K562 (cell line): ENCODE results near the gene INPP5K. TPM values are rescaled to one million over a fixed set of nuclear protein-coding genes. Genes with fewer than 3 reads are reported as not detected.

Experiments used
- ATAC-seq: fragments of 200-7000 bp; cut with Tn5 transposase; 3 replicates; pipeline ENCODE4 v1.9.1; 2020; ENCODE audit warnings: moderate library complexity
- BruUV-seq: library from RNA; stranded (reverse); fragments of 400-500 nt; replicated peaks from 2 replicates; lab custom pipeline; 2021; lab: Mats Ljungman, UMichigan
- CTCF ChIA-PET: fragments of 300-600 bp; formaldehyde crosslinking; extraction: SDS; loops from one replicate; lab custom pipeline; 2021; ENCODE audit warnings: low intra/inter-chr PET ratio; lab: Yijun Ruan, JAX
- POLR2A ChIA-PET: fragments of 300-600, 350-650 bp; sonication (Branson Sonifier 250); formaldehyde crosslinking; extraction: SDS; loops from one replicate; lab custom pipeline; 2021; ENCODE audit warnings: antibody characterized with exemption, inconsistent platforms; lab: Yijun Ruan, JAX
- DNase-seq, 4 experiments: peaks; one replicate each; pipeline versions ENCODE4 v3.0.0 to v3.0.0-alpha.2; 2011 to 2018; ENCODE audit warnings: low spot score in 3 of 4, mixed read lengths in 3 of 4; ENCODE audit errors: extremely low read depth in 1 of 4
- FAIRE-seq: peaks from 2 replicates; lab custom pipeline; 2011; peaks lifted over from hg19 to GRCh38; lab: Jason Lieb, UNC
- H2AFZ ChIP-seq: 2 replicates; pipeline ENCODE4 v1.6.0; 2011; ENCODE audit warnings: low read depth, low read length, control low read depth, inconsistent platforms
- H3K27ac ChIP-seq: fragments of 200-600 bp; 3 replicates; pipeline ENCODE4 v1.8.0; 2011; ENCODE audit warnings: low read depth, mild to moderate bottlenecking, control low read depth, inconsistent platforms, low read length, moderate library complexity, mixed read lengths; ENCODE audit errors: extremely low read depth
- H3K27me3 ChIP-seq, 2 experiments: fragments of 300-600 bp in 1 of 2; 2 replicates in 1 of 2; 3 replicates in 1 of 2; pipeline versions ENCODE4 v1.6.0 to v1.8.0; 2011; ENCODE audit warnings: inconsistent platforms in 2 of 2, low read length in 2 of 2, mild to moderate bottlenecking in 1 of 2, mixed read lengths in 1 of 2, moderate library complexity in 1 of 2; ENCODE audit not compliant: control insufficient read depth in 2 of 2, insufficient read depth in 2 of 2
- H3K36me3 ChIP-seq: fragments of 300-600 bp; 3 replicates; pipeline ENCODE4 v1.8.0; 2011; ENCODE audit warnings: mild to moderate bottlenecking, low read length, inconsistent platforms; ENCODE audit not compliant: control insufficient read depth, insufficient read depth
- H3K4me1 ChIP-seq, 2 experiments: fragments of 200-600 bp in 1 of 2; replicated peaks in 1 of 2; 2 replicates in 1 of 2; 3 replicates in 1 of 2; pipeline versions ENCODE4 v1.5.1 to v1.8.0; 2011; ENCODE audit warnings: inconsistent platforms in 2 of 2, low read length in 2 of 2, mild to moderate bottlenecking in 1 of 2, mixed read lengths in 1 of 2, moderate library complexity in 1 of 2; ENCODE audit not compliant: control insufficient read depth in 2 of 2, insufficient read depth in 2 of 2
- H3K4me2 ChIP-seq: 2 replicates; pipeline ENCODE4 v1.6.1; 2011; ENCODE audit warnings: low read length, control low read depth, inconsistent platforms, mixed read lengths; ENCODE audit not compliant: insufficient read depth
- H3K4me3 ChIP-seq: fragments of 200-600 bp; sonication (generic), shearing (Covaris generic); 2 replicates; pipeline ENCODE4 v1.5.1; 2016; ENCODE audit warnings: control low read depth, inconsistent platforms
- H3K79me2 ChIP-seq: fragments of 200-600 bp; 3 replicates; pipeline ENCODE4 v1.8.0; 2011; ENCODE audit warnings: low read length, inconsistent platforms; ENCODE audit not compliant: control insufficient read depth, insufficient read depth
- H3K9ac ChIP-seq, 2 experiments: 2 replicates each; pipeline versions ENCODE4 v1.6.0 to v1.6.1; 2011; ENCODE audit warnings: low read depth in 2 of 2, low read length in 2 of 2, control low read depth in 1 of 2, inconsistent platforms in 1 of 2, mild to moderate bottlenecking in 1 of 2, mixed read lengths in 1 of 2; ENCODE audit not compliant: insufficient read depth in 1 of 2
- H3K9me1 ChIP-seq: one replicate; pipeline ENCODE4 v1.6.0; 2011; ENCODE audit warnings: inconsistent platforms, mild to moderate bottlenecking, low read length, moderate library complexity; ENCODE audit not compliant: control insufficient read depth, insufficient read depth
- H3K9me3 ChIP-seq: replicated peaks from 2 replicates; pipeline ENCODE4 v1.5.1; 2011; ENCODE audit warnings: low read depth, low read length, inconsistent platforms; ENCODE audit not compliant: control insufficient read depth, insufficient read depth
- H4K20me1 ChIP-seq: replicated peaks from 2 replicates; pipeline ENCODE4 v1.6.1; 2011; ENCODE audit warnings: low read length, inconsistent platforms, mixed read lengths; ENCODE audit not compliant: control insufficient read depth, insufficient read depth
- ARID3B ChIP-seq: fragments of 250-450 bp; sonication (Bioruptor Pico); IDR thresholded peaks from 2 replicates; pipeline ENCODE4 v1.4.0; 2020; ENCODE audit warnings: borderline replicate concordance
- C11orf30 ChIP-seq: fragments of 450-650 bp; IDR thresholded peaks from 2 replicates; pipeline ENCODE4 v1.6.1; 2016; ENCODE audit warnings: low read depth, mild to moderate bottlenecking
- ETV5 ChIP-seq: sonication (generic); formaldehyde crosslinking; IDR thresholded peaks from 2 replicates; pipeline ENCODE4 v1.4.0; 2020; ENCODE audit warnings: low read depth, mild to moderate bottlenecking, missing genetic modification reagents
- FOXA1 ChIP-seq: fragments of 450-650 bp; IDR thresholded peaks from 2 replicates; pipeline ENCODE4 v1.6.1; 2016; ENCODE audit warnings: mild to moderate bottlenecking, borderline replicate concordance
- HIVEP1 ChIP-seq: fragments of 250-450 bp; sonication (Bioruptor Pico); IDR thresholded peaks from 2 replicates; pipeline ENCODE4 v1.4.0; 2020; ENCODE audit warnings: mild to moderate bottlenecking
- HNRNPUL1 ChIP-seq: fragments of 200-400 bp; formaldehyde crosslinking; IDR thresholded peaks from 2 replicates; pipeline ENCODE4 v1.6.1; 2017; ENCODE audit warnings: low read length
- JUN ChIP-seq, 2 experiments: sonication (generic) in 1 of 2; formaldehyde crosslinking in 1 of 2; IDR thresholded peaks; 2 replicates each; pipeline versions ENCODE4 v1.6.1 to v1.8.0; 2012 to 2022; ENCODE audit warnings: borderline replicate concordance in 2 of 2, mild to moderate bottlenecking in 2 of 2, improper control_type of control experiment in 1 of 2, low read depth in 1 of 2, low read length in 1 of 2, missing genetic modification reagents in 1 of 2
- KDM5B ChIP-seq: fragments of 200-600 bp; sonication (generic); IDR thresholded peaks from 2 replicates; pipeline ENCODE4 v1.6.1; 2012; ENCODE audit warnings: low read depth, mild to moderate bottlenecking, moderate library complexity, low read length, control low read depth, inconsistent platforms; ENCODE audit not compliant: insufficient replicate concordance
- NBN ChIP-seq: fragments of 450-650 bp; IDR thresholded peaks from 2 replicates; pipeline ENCODE4 v1.6.1; 2016; ENCODE audit warnings: low read depth, mild to moderate bottlenecking
- PTRF ChIP-seq: fragments of 450-650 bp; IDR thresholded peaks from 2 replicates; pipeline ENCODE4 v1.6.1; 2016; ENCODE audit warnings: mild to moderate bottlenecking, missing genetic modification characterization, missing compliant biosample characterization
- RAD21 ChIP-seq, 2 experiments: fragments of 250-450 bp in 1 of 2; fragments of 450-650 bp in 1 of 2; sonication (Bioruptor Pico) in 1 of 2; formaldehyde crosslinking in 1 of 2; IDR thresholded peaks in 1 of 2; conservative IDR thresholded peaks in 1 of 2; 2 replicates each; pipeline versions ENCODE4 v1.4.0 to v1.8.0; 2020 to 2022; ENCODE audit warnings: mild to moderate bottlenecking in 2 of 2, moderate library complexity in 1 of 2
- RBFOX2 ChIP-seq: fragments of 200-400 bp; formaldehyde crosslinking; IDR thresholded peaks from 2 replicates; pipeline ENCODE4 v1.6.1; 2017; ENCODE audit warnings: low read depth, mild to moderate bottlenecking, low read length, moderate library complexity
- TFAM ChIP-seq: fragments of 250-450 bp; sonication (Bioruptor Pico); conservative IDR thresholded peaks from 2 replicates; pipeline ENCODE4 v1.5.0; 2021; ENCODE audit warnings: mild to moderate bottlenecking, moderate library complexity
- ZBED1 ChIP-seq: IDR thresholded peaks from 2 replicates; pipeline ENCODE4 v1.6.1; 2014
- ZNF140 ChIP-seq: fragments of 250-450 bp; sonication (Bioruptor Pico); IDR thresholded peaks from 2 replicates; pipeline ENCODE4 v1.8.0; 2021; ENCODE audit warnings: moderate library complexity, mild to moderate bottlenecking, inconsistent platforms
- ZNF280B ChIP-seq: fragments of 250-450 bp; sonication (Bioruptor Pico); IDR thresholded peaks from 2 replicates; pipeline ENCODE4 v1.5.1; 2021; ENCODE audit warnings: mild to moderate bottlenecking
- ZNF699 ChIP-seq: fragments of 250-450 bp; sonication (Bioruptor Pico); IDR thresholded peaks from 2 replicates; pipeline ENCODE4 v1.8.0; 2021; ENCODE audit warnings: mild to moderate bottlenecking, moderate library complexity; ENCODE audit not compliant: insufficient replicate concordance
- WGBS: fragments of 100-300 bp; shearing (Covaris generic); methylation state at CpG from one replicate; pipeline ENCODE4 v1.1.6; 2016; ENCODE audit warnings: low coverage, mixed read lengths; ENCODE audit not compliant: insufficient coverage; ENCODE audit errors: missing lambda C conversion rate; 5-methylcytosine and 5-hydroxymethylcytosine counted together
- in situ Hi-C: fragments of 300-500 bp; cut with MboI; formaldehyde crosslinking; loops from 4 replicates; pipeline ENCODE4 v1.15.0; 2018; ENCODE audit warnings: inconsistent platforms, mixed read lengths
- intact Hi-C: fragments of 100-400 bp; cut with micrococcal nuclease; formaldehyde crosslinking; loops from 2 replicates; pipeline ENCODE4 v1.14.2; 2022
- polyA plus RNA-seq, 8 experiments: library from polyadenylated mRNA; depleted of rRNA in 4 of 8; stranded (reverse) in 5 of 8; unstranded in 3 of 8; fragments of >200 nt; fragmentation: Nextera tagmentation in 2 of 8; fragmentation: Illumina TruSeq in 1 of 8; extraction: Ambion mirVana in 2 of 8; extraction: Trizol in 1 of 8; gene quantifications; 2 replicates each; pipeline versions ENCODE4 v1.2.1 to v1.2.3, GENCODE V29; 2011 to 2014; ENCODE audit warnings: inconsistent platforms in 1 of 8, missing spikeins in 1 of 8
- total RNA-seq, 7 experiments: library from RNA; depleted of rRNA in 6 of 7; stranded (reverse); fragments of >200 nt in 6 of 7; fragmentation: Illumina TruSeq in 2 of 7; extraction: Trizol in 2 of 7; gene quantifications; 2 replicates each; pipeline versions ENCODE4 v1.2.1 to v1.2.3, GENCODE V29; 2011 to 2021; ENCODE audit warnings: low replicate concordance in 1 of 7

Gene INPP5K
- total and polyA plus RNA-seq, 9 of the 15 experiments (the other 6 are each of a cell fraction or from before 2014, with no cell fraction given): 0.63 to 15.1 (median 10.1) TPM

DNA sequence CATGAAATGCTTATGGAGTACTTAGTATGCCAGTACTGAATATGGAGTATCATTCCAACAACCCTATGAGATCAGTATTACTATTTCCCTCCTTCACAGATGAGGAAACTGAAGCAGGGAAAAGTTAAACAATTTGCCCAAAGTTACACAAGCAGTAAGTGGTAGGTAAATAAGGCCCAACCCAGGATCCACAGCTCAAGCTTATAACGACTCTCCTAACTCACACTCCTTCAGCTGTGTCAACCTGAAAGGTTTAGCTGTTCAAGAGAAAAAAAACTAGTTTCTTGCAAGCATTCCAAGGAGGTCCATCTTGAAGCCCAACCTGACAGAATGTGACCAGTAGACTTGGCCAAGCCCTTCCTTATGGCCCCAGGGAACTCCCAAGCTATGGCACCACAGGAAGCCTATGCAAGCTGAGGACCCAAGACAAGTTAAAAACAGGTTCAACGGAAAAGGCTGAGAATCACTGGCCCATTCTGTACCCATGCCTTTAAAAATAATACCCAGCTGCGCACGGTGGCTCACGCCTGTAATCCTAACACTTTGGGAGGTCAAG lies 66.9 kb downstream of the INPP5K start:
- no peak for DNase-seq
- ChIA-PET CTCF (no interaction called here), POLR2A (interaction anchor here (0.6 to 2.5 kb wide), 2 partner anchors 11 kb away, joined by 4 to 10 read pairs; no protein-coding TSS in a partner anchor)
- Histone ChIP-seq H3K4me2 (no peak overlapping the region), H3K27me3 (no peaks in the 10 kb centered on the region), H3K79me2 (peaks cover 94% of the 10 kb centered on the region), H3K27ac (no peak overlapping the region), H3K9ac (no peak overlapping the region), H2AFZ (no peak overlapping the region), H3K4me1 (peaks cover 0 to 5% of the 10 kb centered on the region in 2 experiments; a peak in 4 of 5 replicates), H3K36me3 (peaks cover 41% of the 10 kb centered on the region; the same call in 2 of the 3 replicates), H3K9me3 (no peaks in the 10 kb centered on the region), H4K20me1 (peaks cover 11% of the 10 kb centered on the region), H3K9me1 (no peaks in the 10 kb centered on the region), H3K4me3 (no peak overlapping the region)
- BruUV-seq: no TSS peak
- in situ Hi-C loops: no loop called here
- FAIRE-seq: no peak
- ATAC-seq: no peak
- intact Hi-C loops: no loop called here
- WGBS: 90% methylated on average over 5 of the region's 5 CpGs
- TF ChIP-seq TFAM (CRISPR knock-in tag) (no peak), C11orf30 (no peak), HIVEP1 (CRISPR knock-in tag) (no peak), ZNF280B (CRISPR knock-in tag) (no peak), ZNF699 (CRISPR knock-in tag) (no peak), RBFOX2 (no peak), KDM5B (no peak), ARID3B (CRISPR knock-in tag) (no peak), ZBED1 (no peak), RAD21 (CRISPR knock-in tag; conservative IDR thresholded peaks at IDR 0.05 in 1 of 2, IDR thresholded peaks at IDR 0.05 in 1 of 2) (no peak), PTRF (tag) (no peak), ZNF140 (CRISPR knock-in tag) (no peak), JUN (IDR thresholded peaks at IDR 0.05; ENCODE audit: borderline replicate concordance, low read depth, low read length) (no peak), JUN (CRISPR knock-in tag; IDR thresholded peaks at IDR 0.05; ENCODE audit: borderline replicate concordance) (no peak), ETV5 (CRISPR knock-in tag) (no peak), NBN (no peak), FOXA1 (no peak), HNRNPUL1 (no peak)
